ENCODE measurements around the gene DCST2.

Gene DCST2

DNA sequence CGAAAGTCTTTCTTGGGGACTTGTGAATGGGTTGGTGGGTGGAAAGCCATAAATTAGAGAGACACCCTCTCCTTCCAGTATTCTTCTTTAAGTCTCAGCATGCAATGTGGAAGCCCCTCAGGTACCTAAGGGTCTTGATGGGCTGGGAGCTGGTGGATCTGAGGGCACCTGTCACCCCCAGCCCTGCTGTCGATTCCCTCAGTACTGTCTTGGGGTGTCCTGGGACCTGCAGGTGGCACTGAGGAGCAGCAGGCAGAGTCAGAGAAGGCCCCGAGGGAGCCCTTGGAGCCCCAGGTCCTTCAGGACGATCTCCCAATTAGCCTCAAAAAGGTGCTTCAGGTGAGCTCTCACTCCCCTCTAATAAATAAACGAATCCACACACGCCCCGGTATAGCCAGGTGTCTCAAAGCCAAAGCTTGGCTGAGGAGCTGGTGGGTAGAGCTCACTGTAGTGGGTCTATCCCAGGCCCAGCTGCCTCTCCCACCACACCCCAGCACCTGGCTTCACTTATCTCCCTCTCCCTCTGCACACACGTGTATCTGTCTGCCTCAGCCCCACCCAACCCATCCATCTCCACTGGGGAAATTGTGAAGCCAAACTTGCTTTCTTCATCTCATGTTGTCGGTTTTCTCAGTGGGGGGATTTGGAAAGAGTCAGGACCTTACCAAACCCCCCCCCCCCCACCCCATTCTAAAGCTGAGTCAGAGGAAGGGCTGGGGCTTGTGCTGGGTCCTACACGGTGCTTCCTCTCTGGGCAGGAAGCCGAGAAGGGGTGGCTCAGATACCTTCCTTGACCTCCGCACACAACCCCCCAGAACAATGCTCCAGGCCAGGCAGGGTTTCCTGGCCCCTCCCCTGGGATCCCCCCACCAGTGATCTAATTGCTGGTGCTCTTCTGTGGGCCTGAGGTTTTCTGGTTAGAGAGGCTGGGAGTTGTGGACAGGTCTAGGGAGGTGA is 19.1 kb upstream of the DCST2 start:
- peak overlapping the region; percentile 71 for H3K4me3 ChIP-seq (ENCODE audit: low read depth, low read length)
- TF ChIP-seq MYC (IDR thresholded peaks at IDR 0.05; ENCODE audit: low read depth, low read length) (no peak), POLR2A (IDR thresholded peaks at IDR 0.05; ENCODE audit: extremely low read depth, insufficient read length) (no peak)
- TF ChIP-seq, protein P1, sequence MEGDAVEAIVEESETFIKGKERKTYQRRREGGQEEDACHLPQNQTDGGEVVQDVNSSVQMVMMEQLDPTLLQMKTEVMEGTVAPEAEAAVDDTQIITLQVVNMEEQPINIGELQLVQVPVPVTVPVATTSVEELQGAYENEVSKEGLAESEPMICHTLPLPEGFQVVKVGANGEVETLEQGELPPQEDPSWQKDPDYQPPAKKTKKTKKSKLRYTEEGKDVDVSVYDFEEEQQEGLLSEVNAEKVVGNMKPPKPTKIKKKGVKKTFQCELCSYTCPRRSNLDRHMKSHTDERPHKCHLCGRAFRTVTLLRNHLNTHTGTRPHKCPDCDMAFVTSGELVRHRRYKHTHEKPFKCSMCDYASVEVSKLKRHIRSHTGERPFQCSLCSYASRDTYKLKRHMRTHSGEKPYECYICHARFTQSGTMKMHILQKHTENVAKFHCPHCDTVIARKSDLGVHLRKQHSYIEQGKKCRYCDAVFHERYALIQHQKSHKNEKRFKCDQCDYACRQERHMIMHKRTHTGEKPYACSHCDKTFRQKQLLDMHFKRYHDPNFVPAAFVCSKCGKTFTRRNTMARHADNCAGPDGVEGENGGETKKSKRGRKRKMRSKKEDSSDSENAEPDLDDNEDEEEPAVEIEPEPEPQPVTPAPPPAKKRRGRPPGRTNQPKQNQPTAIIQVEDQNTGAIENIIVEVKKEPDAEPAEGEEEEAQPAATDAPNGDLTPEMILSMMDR (IDR thresholded peaks at IDR 0.05; ENCODE audit: low read depth, low read length): peak; percentile 43
- TF ChIP-seq, protein P2, sequence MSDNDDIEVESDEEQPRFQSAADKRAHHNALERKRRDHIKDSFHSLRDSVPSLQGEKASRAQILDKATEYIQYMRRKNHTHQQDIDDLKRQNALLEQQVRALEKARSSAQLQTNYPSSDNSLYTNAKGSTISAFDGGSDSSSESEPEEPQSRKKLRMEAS (IDR thresholded peaks at IDR 0.05; ENCODE audit: low read depth, low read length): no peak
- DNase-seq (ENCODE audit: low read depth): peak; percentile 69

DNA sequence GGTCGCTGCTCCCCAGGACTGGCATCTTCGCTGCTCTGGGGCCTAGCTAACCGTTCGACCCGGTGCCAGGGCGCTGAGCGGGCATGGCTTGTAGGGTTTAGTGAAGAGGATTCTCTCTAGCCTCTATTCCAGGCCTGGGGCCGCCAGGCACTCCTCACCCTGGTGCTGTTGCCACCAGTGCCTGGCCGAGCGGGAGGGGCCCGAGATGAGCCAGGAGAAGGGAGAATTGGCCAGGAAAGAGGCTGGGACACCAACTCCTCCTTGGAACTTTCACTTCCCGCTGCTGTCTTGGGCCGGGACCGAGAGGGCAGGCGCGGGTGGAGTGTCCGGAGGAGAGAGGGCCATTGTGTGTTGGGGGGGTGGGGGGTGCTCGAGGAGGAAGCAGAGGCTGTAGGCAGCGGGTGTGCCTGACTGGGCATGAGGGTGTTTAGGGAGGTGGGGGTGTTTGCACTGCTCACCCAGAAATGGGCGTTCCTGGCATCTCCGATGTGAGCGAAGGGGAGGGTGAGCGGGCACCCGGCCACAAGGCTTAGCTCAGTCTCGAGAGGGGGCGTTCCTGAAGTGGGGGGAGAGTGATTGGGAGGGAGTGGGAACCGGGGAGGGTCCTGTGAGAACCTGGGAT is 18.3 kb upstream of the DCST2 start:
- TF ChIP-seq POLR2A (IDR thresholded peaks at IDR 0.05; ENCODE audit: extremely low read depth, insufficient read length) (no peak), MYC (IDR thresholded peaks at IDR 0.05; ENCODE audit: low read depth, low read length) (no peak)
- TF ChIP-seq, protein P2 (IDR thresholded peaks at IDR 0.05; ENCODE audit: low read depth, low read length): no peak
- TF ChIP-seq, protein P1 (IDR thresholded peaks at IDR 0.05; ENCODE audit: low read depth, low read length): no peak
- peak; percentile 60 for DNase-seq (ENCODE audit: low read depth)
- peak overlapping the region; percentile 71 for H3K4me3 ChIP-seq (ENCODE audit: low read depth, low read length)

DNA sequence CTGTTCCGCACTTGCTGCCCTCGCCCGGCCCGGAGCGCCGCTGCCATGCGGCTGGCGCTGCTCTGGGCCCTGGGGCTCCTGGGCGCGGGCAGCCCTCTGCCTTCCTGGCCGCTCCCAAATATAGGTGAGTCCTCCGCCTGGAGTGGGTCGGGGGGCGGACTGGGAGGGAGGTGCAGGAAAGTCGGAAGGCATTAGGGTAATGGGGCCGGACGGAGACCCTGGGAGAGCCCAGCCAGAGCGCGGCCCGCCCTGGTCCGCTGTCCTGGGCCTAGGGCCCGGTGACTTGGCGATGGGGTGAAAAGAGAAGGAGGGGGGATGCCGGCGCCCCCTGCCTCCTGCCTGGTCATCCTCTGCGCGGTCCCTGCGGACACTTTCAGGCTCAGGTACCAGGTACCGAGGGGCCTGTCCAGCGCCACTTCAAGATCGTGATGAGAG is 17.8 kb upstream of the DCST2 start:
- TF ChIP-seq, protein P2 (IDR thresholded peaks at IDR 0.05; ENCODE audit: low read depth, low read length): peak; percentile 76; the same call in 1 of the 2 replicates
- TF ChIP-seq POLR2A (IDR thresholded peaks at IDR 0.05; ENCODE audit: extremely low read depth, insufficient read length) (no peak), MYC (IDR thresholded peaks at IDR 0.05; ENCODE audit: low read depth, low read length) (peak; percentile 79)
- TF ChIP-seq, protein P1 (IDR thresholded peaks at IDR 0.05; ENCODE audit: low read depth, low read length): no peak
- DNase-seq (ENCODE audit: low read depth): no peak
- peak overlapping the region; percentile 71 for H3K4me3 ChIP-seq (ENCODE audit: low read depth, low read length)

DNA sequence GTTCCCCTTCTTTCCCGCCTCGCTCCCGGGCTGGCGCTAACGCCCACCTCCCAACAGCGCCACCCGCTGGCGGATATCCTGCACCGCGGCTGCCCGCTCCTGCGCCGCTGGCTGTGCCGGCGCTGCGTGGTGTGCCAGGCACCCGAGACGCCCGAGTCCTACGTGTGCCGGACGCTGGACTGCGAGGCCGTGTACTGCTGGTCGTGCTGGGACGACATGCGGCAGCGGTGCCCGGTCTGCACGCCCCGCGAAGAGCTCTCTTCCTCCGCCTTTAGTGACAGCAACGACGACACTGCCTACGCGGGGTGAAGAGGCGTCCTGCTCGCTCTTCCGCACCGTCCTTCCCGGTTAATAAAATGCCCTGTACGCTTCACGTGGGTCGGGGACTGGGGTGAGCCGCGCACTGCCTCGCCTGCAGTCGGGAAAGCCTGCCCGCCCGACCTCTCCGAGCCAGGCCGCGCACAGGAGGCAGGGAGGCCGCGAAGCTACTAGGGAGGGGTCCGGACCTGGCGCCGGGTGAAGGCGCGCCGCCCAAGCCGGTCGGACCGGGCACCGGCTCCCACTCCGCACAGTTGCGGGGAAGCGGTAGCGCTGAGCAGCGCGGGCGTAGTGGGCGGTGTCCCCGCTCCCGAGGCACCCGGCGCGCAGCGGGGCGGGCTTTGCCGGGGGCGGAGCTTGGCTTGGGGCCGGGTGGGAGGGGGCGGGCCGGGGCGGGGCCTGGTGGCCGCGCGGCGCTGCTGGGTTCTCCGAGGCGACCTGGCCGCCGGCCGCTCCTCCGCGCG is 17.2 kb upstream of the DCST2 start, which contains the start of gene ADAM15:
Gene ADAM15 (plus strand): TSS at position 757 of the 782 bp plus-strand sequence. CDS start 71 bp downstream, outside the sequence.
- peak; percentile 89 for DNase-seq (ENCODE audit: low read depth)
- H3K4me3 ChIP-seq (ENCODE audit: low read depth, low read length): peak within 1 kb of the TSS; percentile 71
- TF ChIP-seq MYC (IDR thresholded peaks at IDR 0.05; ENCODE audit: low read depth, low read length) (no peak), POLR2A (IDR thresholded peaks at IDR 0.05; ENCODE audit: extremely low read depth, insufficient read length) (peak; percentile 78)
- TF ChIP-seq, protein P1 (IDR thresholded peaks at IDR 0.05; ENCODE audit: low read depth, low read length): peak; percentile 79
- TF ChIP-seq, protein P2 (IDR thresholded peaks at IDR 0.05; ENCODE audit: low read depth, low read length): no peak; the same call in 1 of the 2 replicates

Data from NB4 (cell line).